ENCODE results near the gene NOX4.
"Not testable (repeated sequence)": the region's sequence is repeated elsewhere in the genome, so short reads cannot be mapped to it uniquely, and the experiment has no call there.

The NOX4 gene

DNA sequence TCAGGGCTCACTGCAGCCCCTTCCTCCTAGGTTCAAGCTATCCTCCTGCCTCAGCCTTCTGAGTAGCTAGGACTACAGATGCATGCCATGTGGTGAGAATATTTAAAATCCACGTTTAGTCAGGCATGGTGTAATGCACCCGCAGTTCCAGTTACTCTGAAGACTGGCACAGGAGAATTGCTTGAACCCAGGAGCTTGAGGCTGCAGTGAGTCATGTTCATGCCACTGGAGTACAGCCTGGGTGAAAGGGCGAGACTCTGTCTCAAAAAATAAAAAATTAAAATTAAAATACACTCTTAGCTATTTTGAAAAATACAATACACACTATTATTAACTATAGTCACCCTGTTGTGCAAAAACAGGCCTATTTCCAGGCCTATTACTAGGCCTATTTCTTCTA is 38.4 kb downstream of the NOX4 start:
- Mint-ChIP-seq H3K4me3 (no peak overlapping the region), H3K27me3 (no peaks in the 10 kb centered on the region), H3K36me3 (ENCODE audit: insufficient read depth) (no peaks in the 10 kb centered on the region), H3K9me3 (peaks cover 24% of the 10 kb centered on the region), H3K4me1 (no peaks in the 10 kb centered on the region), H3K27ac (ENCODE audit: low read depth) (no peak overlapping the region)
- DNase-seq (ENCODE audit: low spot score in 2 of 2) (no peak), ATAC-seq (replicated peaks; ENCODE audit: extremely low read depth, poor library complexity, severe bottlenecking) (no peak)

DNA sequence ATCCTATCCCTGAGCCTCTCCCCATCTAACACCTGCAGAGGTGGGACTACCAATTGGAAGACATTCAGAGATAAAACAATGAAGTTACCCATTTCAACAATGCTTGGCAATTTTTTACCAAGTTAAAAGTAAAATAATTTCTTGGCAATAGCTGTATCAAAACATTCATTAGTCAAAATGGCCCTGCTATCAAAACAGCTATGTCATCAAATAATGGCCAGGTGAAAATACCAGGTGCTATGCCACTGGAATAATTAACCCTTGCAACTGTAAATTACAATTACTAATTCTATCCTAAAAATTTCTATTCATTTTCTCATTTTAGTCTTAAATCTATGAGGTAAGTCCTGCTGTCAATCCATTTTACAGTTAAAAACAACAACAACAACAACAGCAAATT is 43.3 kb downstream of the NOX4 start:
- H3K9me3 Mint-ChIP-seq, result peaks cover 8% of the 10 kb centered on the region
- no peaks in the 10 kb centered on the region for H3K4me1 Mint-ChIP-seq
- no peak for ATAC-seq (replicated peaks; ENCODE audit: extremely low read depth, poor library complexity, severe bottlenecking)

DNA sequence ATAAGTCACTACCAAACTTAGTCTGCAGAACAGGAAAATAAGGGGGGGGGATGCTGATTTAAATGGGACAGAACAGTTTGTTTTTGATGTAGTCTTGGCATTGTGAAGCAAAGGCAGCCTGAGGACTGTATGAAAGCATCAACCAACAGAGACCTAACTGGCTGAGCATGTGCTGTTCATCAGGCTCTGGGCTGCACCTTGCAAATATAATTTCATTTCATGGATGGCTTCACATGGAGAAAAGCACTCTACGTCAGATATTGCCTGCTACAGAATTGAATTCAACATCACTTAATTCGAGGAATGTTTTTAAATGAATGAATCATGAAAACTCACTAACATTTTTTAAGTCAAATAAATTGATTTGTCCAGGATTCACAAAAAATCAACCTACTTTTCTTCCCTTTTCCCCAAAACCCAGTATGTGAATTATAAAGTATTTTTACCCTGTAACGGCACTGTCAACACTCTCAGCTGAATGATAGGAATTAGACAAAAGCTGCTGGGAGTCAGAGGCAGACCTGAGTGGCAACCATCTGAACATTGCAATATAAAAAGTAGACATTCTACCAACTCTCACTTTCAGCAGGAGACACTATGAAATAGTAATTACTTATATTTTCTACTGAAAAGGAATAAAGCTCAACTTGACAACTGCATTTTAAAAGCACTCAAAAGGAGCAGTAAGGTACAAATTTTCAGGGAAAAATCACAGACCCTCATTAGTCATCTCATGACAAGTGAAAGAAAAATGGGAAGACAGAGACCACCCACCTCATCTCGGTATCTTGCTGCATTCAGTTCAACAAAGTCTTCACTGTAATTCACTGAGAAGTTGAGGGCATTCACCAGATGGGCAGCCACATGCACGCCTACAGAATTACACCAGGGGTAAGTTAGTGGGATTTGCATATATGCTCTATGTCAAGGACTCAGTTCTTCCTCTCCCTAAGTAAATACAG is 47.5 kb downstream of the NOX4 start:
- ATAC-seq (replicated peaks; ENCODE audit: extremely low read depth, poor library complexity, severe bottlenecking) (no peak), DNase-seq (ENCODE audit: low spot score in 2 of 2) (no peak)
- Mint-ChIP-seq H3K27ac (ENCODE audit: low read depth) (no peak overlapping the region), H3K4me1 (no peaks in the 10 kb centered on the region), H3K9me3 (no peaks in the 10 kb centered on the region), H3K4me3 (no peak overlapping the region), H3K36me3 (ENCODE audit: insufficient read depth) (no peaks in the 10 kb centered on the region), H3K27me3 (no peaks in the 10 kb centered on the region)

More for the DNA sequence above, 43.3 kb downstream of the NOX4 start:
- no peaks in the 10 kb centered on the region for H3K36me3 Mint-ChIP-seq (ENCODE audit: insufficient read depth)
- H3K4me3 Mint-ChIP-seq, result no peak overlapping the region
- H3K27me3 Mint-ChIP-seq, result no peaks in the 10 kb centered on the region
- H3K27ac Mint-ChIP-seq (ENCODE audit: low read depth), result no peak overlapping the region
- no peak for DNase-seq (ENCODE audit: low spot score in 2 of 2)

DNA sequence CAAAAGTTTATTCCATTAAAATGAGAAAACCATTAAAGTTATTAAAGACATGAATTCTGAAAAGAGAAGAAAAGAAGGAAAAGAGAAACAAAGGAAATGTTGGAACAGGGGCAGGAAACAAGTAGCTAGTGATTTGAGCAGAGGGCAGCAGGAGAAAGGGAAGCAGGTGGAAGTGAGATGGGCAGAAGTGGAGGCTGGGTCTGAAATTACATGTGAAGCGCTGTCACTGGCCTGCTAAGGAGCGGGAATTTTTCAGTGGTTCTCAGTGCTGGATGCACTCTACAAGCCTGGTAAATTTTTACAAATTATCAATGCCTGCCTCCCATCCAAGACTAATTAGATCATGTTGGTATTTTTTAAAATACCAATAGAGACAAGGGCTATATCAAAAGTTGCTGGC is 48.4 kb downstream of the NOX4 start:
- H3K9me3 Mint-ChIP-seq, result no peaks in the 10 kb centered on the region
- no peak for DNase-seq (ENCODE audit: low spot score in 2 of 2)
- H3K36me3 Mint-ChIP-seq (ENCODE audit: insufficient read depth), result no peaks in the 10 kb centered on the region
- no peak for ATAC-seq (replicated peaks; ENCODE audit: extremely low read depth, poor library complexity, severe bottlenecking)
- H3K27me3 Mint-ChIP-seq, result no peaks in the 10 kb centered on the region
- no peaks in the 10 kb centered on the region for H3K4me1 Mint-ChIP-seq
- no peak overlapping the region for H3K27ac Mint-ChIP-seq (ENCODE audit: low read depth)
- H3K4me3 Mint-ChIP-seq, result no peak overlapping the region

DNA sequence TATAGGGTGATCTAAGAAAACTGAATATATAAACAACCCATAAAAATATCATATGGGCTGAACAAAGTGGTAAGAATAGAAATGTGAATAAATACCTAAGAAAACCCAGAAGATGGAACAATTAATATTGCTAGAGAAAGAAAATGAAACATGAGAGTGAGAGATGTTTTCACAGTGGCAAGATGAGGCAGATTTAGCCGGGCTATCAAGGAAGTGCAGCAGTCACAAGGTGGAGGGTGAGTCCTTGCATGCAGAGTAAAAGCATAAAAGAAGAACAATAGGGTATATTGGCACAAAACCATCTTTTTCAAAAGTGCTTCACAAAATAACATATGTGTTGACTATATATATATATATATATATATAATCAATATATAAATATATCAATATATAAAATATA is 49.6 kb downstream of the NOX4 start:
- DNase-seq (ENCODE audit: low spot score in 2 of 2), result no peak
- Mint-ChIP-seq H3K4me3 (no peak overlapping the region), H3K9me3 (no peaks in the 10 kb centered on the region), H3K36me3 (ENCODE audit: insufficient read depth) (no peaks in the 10 kb centered on the region), H3K27ac (ENCODE audit: low read depth) (no peak overlapping the region), H3K4me1 (no peaks in the 10 kb centered on the region), H3K27me3 (no peaks in the 10 kb centered on the region)
- ATAC-seq (replicated peaks; ENCODE audit: extremely low read depth, poor library complexity, severe bottlenecking), result no peak

DNA sequence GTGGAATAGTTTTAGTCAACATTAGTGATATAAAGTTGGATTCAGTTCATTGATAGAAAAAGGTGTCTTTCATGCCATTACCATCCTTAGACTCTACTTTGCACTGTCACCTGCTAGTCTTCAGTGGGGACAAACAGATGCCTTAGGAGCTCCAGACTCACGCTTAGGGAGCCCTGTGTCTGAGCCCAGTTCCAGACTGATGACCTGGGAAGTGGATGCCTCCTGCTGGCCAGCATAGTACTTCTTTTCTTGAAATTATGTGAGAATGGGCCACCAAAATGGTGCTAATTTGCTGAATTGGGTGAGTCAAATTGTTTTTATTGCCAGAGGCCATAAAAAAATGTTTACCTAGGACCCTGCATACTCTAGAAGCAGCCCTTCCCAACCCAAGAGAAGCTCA is 53.9 kb downstream of the NOX4 start:
- DNase-seq (ENCODE audit: low spot score in 2 of 2) (no peak), ATAC-seq (replicated peaks; ENCODE audit: extremely low read depth, poor library complexity, severe bottlenecking) (no peak)
- Mint-ChIP-seq H3K27me3 (no peaks in the 10 kb centered on the region), H3K4me1 (no peaks in the 10 kb centered on the region), H3K27ac (ENCODE audit: low read depth) (no peak overlapping the region), H3K9me3 (no peaks in the 10 kb centered on the region), H3K36me3 (ENCODE audit: insufficient read depth) (no peaks in the 10 kb centered on the region), H3K4me3 (no peak overlapping the region)

DNA sequence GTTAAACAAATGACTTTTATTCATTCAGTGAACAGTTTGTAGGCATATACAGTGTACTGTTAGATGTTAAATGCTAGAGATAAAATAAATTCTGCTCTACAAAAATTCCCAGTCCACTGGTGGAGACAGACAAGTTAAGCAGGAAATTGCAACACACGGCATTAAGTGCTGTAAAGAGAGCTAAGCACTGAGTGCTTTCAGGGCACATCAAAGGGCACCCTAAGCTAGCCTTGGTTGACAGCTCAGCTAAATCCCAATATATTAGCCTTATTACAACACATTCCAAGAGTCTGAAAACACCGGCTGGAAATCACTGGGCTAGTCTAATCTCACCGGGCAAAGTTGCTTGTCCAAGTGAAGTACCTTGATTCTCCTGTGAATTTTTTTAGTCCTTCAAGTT is 55.1 kb downstream of the NOX4 start:
- no peak for ATAC-seq (replicated peaks; ENCODE audit: extremely low read depth, poor library complexity, severe bottlenecking)
- no peak overlapping the region for H3K4me3 Mint-ChIP-seq

DNA sequence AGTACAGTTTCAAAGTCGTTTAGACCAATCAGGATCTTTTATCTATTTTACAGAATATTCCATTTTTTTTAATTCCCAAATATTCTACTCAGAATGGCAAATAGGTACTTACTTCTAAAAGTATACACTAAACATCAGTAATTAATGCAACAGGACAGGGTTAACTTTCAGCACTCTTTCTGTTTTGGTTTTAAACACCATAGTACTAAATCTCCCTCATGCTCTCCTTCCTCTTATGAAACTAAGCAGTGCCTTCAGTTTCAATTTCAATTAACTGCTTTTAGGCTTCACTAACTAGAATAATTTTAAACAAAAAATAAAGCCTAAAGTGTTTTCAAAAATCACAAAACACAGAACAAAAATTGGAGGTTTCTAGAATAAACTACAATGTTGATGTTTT is 57.9 kb downstream of the NOX4 start:
- no peaks in the 10 kb centered on the region for H3K36me3 Mint-ChIP-seq (ENCODE audit: insufficient read depth)
- no peak overlapping the region for H3K27ac Mint-ChIP-seq (ENCODE audit: low read depth)
- no peak overlapping the region for H3K4me3 Mint-ChIP-seq
- ATAC-seq (replicated peaks; ENCODE audit: extremely low read depth, poor library complexity, severe bottlenecking) (no peak), DNase-seq (ENCODE audit: low spot score in 2 of 2) (no peak)
- H3K27me3 Mint-ChIP-seq, result no peaks in the 10 kb centered on the region
- H3K9me3 Mint-ChIP-seq, result peaks cover 19% of the 10 kb centered on the region
- H3K4me1 Mint-ChIP-seq, result no peaks in the 10 kb centered on the region

More for the DNA sequence above, 55.1 kb downstream of the NOX4 start:
- Mint-ChIP-seq H3K27ac (ENCODE audit: low read depth) (no peak overlapping the region), H3K9me3 (peaks cover under 1% of the 10 kb centered on the region), H3K4me1 (no peaks in the 10 kb centered on the region), H3K27me3 (no peaks in the 10 kb centered on the region), H3K36me3 (ENCODE audit: insufficient read depth) (no peaks in the 10 kb centered on the region)
- no peak for DNase-seq (ENCODE audit: low spot score in 2 of 2)

DNA sequence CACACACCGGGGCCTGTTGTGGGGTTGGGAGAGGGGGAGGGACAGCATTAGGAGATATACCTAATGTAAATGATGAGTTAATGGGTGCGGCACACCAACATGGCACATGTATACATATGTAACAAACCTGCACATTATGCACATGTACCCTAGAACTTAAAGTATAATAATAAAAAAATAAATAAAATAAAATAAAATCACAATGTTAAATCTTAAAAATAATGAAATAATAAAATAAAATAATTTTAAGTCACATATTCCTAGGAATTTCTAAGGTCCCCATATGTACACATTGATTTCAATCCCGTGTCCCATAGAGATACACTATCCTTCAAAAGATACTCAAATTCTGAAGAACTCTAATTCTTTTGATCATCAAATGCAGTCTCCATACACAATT is 59.0 kb downstream of the NOX4 start:
- H3K9me3 Mint-ChIP-seq, result peaks cover 27% of the 10 kb centered on the region
- H3K27me3 Mint-ChIP-seq; H3K27ac Mint-ChIP-seq (ENCODE audit: low read depth); ATAC-seq (replicated peaks; ENCODE audit: extremely low read depth, poor library complexity, severe bottlenecking); H3K4me3 Mint-ChIP-seq; DNase-seq (ENCODE audit: low spot score in 2 of 2); H3K4me1 Mint-ChIP-seq; H3K36me3 Mint-ChIP-seq (ENCODE audit: insufficient read depth): not testable (repeated sequence)

DNA sequence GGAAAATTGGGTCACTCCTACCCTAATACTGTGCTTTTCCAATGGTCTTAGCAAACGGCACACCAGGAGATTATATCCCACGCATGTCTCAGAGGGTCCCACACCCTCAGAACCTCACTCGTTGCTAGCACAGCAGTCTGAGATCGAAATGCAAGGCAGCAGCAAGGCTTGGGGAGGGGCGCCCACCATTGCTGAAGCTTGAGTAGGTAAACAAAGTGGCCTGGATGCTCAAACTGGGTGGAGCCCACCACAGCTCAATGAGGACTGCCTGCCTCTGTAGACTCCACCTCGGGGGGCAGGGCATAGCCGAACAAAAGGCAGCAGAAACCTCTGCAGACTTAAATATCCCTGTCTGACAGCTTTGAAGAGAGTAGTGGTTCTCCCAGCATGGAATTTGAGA is 64.7 kb downstream of the NOX4 start:
- not testable (repeated sequence) for DNase-seq (ENCODE audit: low spot score in 2 of 2); H3K27ac Mint-ChIP-seq (ENCODE audit: low read depth); H3K27me3 Mint-ChIP-seq; H3K4me1 Mint-ChIP-seq; H3K4me3 Mint-ChIP-seq; H3K36me3 Mint-ChIP-seq (ENCODE audit: insufficient read depth); ATAC-seq (replicated peaks; ENCODE audit: extremely low read depth, poor library complexity, severe bottlenecking)
- peaks cover 27% of the 10 kb centered on the region for H3K9me3 Mint-ChIP-seq

DNA sequence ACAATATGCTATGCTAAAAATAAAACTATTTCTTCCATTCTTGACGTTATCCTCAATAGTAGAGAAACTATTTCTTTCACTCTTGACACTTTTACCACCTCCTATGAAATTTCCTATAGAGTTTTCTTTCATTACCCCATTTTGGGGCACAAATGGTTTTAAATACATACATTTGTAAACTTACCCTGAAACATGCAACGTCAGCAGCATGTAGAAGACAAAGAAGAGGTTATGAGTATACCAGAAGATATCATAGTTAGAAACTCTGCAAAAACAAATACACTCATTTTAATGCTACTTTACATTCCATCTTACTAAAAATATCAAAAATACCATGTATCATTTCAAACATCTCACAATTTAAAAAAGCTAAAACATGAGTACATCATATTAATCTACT is 69.5 kb downstream of the NOX4 start:
- H3K27ac Mint-ChIP-seq (ENCODE audit: low read depth), result no peak overlapping the region
- no peak overlapping the region for H3K4me3 Mint-ChIP-seq
- no peaks in the 10 kb centered on the region for H3K9me3 Mint-ChIP-seq
- no peaks in the 10 kb centered on the region for H3K27me3 Mint-ChIP-seq
- DNase-seq (ENCODE audit: low spot score in 2 of 2) (no peak), ATAC-seq (replicated peaks; ENCODE audit: extremely low read depth, poor library complexity, severe bottlenecking) (no peak)
- H3K4me1 Mint-ChIP-seq, result no peaks in the 10 kb centered on the region
- H3K36me3 Mint-ChIP-seq (ENCODE audit: insufficient read depth), result no peaks in the 10 kb centered on the region

DNA sequence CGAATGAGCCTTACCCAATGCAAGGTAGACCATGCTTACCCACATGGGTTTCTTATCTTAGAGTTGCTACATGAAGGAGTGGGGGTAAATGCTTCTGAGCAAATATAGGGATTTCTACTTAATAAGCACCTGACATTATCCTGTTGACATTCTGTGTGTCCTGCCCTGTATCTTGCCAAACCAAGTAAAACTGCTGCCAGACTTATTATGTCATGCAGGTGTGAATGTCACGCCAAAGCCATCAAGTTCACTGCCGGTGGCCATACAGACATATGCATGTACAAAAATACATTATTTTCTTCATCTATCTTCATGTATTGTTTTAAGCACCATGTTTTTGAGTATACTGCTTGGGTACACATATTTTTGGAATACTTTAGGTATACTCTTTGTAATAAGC is 70.2 kb downstream of the NOX4 start:
- DNase-seq (ENCODE audit: low spot score in 2 of 2) (no peak), ATAC-seq (replicated peaks; ENCODE audit: extremely low read depth, poor library complexity, severe bottlenecking) (no peak)
- no peaks in the 10 kb centered on the region for H3K9me3 Mint-ChIP-seq
- H3K36me3 Mint-ChIP-seq (ENCODE audit: insufficient read depth), result no peaks in the 10 kb centered on the region
- no peaks in the 10 kb centered on the region for H3K27me3 Mint-ChIP-seq
- H3K4me3 Mint-ChIP-seq, result no peak overlapping the region
- H3K27ac Mint-ChIP-seq (ENCODE audit: low read depth), result no peak overlapping the region
- no peaks in the 10 kb centered on the region for H3K4me1 Mint-ChIP-seq

DNA sequence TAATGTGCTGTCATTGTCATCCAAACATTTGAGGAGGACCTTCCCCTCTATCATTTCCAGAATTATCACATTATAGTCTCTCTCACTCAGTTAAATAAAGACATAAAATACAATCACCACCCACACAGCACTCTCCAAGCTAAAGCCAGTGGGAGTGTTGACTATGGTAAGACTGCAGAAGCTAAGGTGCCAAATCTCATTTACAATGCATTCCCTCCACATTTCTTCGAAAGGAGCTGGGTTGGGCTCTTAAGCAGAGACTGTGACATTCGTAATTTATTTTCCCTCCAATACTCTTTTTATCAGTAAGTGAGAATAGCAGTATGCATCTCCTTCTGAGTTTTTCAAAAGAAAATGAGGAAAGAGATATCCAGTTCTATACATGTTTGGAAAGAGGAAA is 74.2 kb downstream of the NOX4 start:
- H3K9me3 Mint-ChIP-seq, result peaks cover 6% of the 10 kb centered on the region
- H3K27me3 Mint-ChIP-seq, result no peaks in the 10 kb centered on the region
- ATAC-seq (replicated peaks; ENCODE audit: extremely low read depth, poor library complexity, severe bottlenecking), result no peak
- H3K4me1 Mint-ChIP-seq, result no peaks in the 10 kb centered on the region
- no peak for DNase-seq (ENCODE audit: low spot score in 2 of 2)
- no peaks in the 10 kb centered on the region for H3K36me3 Mint-ChIP-seq (ENCODE audit: insufficient read depth)
- H3K4me3 Mint-ChIP-seq, result no peak overlapping the region
- no peak overlapping the region for H3K27ac Mint-ChIP-seq (ENCODE audit: low read depth)

Data from central memory CD8-positive, alpha-beta T cell (primary cell).